ENCODE data around the gene SLC12A6. TPM values are rescaled to one million over a fixed set of nuclear protein-coding genes. Genes with fewer than 3 reads are reported as not detected.

The SLC12A6 gene
- total RNA-seq, 1 experiment from 2014 or later: 8.9 TPM

- Mint-ChIP-seq H3K27me3 (ENCODE audit: insufficient read depth, unreplicated experiment) (no peaks in the 10 kb centered on the region), H3K9me3 (ENCODE audit: unreplicated experiment) (no peaks in the 10 kb centered on the region), H3K27ac (ENCODE audit: unreplicated experiment) (no peak overlapping the region), H3K36me3 (ENCODE audit: insufficient read depth, unreplicated experiment) (no peaks in the 10 kb centered on the region), H3K4me1 (ENCODE audit: low read depth, unreplicated experiment) (no peaks in the 10 kb centered on the region), H3K4me3 (ENCODE audit: unreplicated experiment) (no peak overlapping the region)
- no TSS peak for BruUV-seq (replicated peaks)
- intact Hi-C loops (cut with micrococcal nuclease; ENCODE audit: unreplicated experiment): no loop called here
- Histone ChIP-seq H3K4me1 (no peaks in the 10 kb centered on the region), H3K27me3 (replicated peaks; ENCODE audit: control insufficient read depth, insufficient read depth, low read length) (no peaks in the 10 kb centered on the region), H3K36me3 (ENCODE audit: control insufficient read depth, insufficient read depth, low read length) (no peaks in the 10 kb centered on the region), H3K9me3 (no peaks in the 10 kb centered on the region), H3K4me3 (ENCODE audit: low read depth, low read length) (no peak overlapping the region)
- ChIA-PET POLR2A (no interaction called here), CTCF (interaction anchor here (0.6 kb wide), 1 partner anchor 175 kb away, joined by 3 read pairs; no protein-coding TSS in a partner anchor)
- DNase-seq: no peak
- TF ChIP-seq CTCF (IDR thresholded peaks at IDR 0.05; ENCODE audit: insufficient read depth in 1 of 2, low read depth in 1 of 2, low read length in 1 of 2, severe bottlenecking in 1 of 2, unreplicated experiment in 1 of 2): no peak
Observed at GRCh38 chr15:34292621-34293020, 45.0 kb downstream of the SLC12A6 start.

DNA sequence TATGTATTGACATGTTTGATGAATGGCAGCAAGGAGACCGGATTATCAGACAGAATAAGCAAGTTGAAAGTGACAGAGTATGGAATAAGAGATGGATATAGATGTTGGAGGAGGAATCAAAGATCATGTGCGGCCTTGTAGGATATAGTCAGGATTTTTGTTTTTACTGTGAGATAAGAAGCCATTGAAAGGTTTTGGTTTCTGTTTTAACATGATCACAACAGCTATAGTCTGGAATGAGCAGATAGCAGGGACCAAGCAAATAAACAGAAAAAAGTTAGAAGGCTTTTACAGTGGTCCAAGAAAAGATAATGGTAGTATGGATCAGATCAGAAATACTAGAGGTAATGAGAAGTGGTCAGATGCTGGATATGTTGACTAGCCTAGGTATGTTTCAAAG is 52.6 kb downstream of the SLC12A6 start:
- no peak overlapping the region for H3K4me3 ChIP-seq (ENCODE audit: low read depth, low read length)
- no peaks in the 10 kb centered on the region for H3K36me3 ChIP-seq (ENCODE audit: control insufficient read depth, insufficient read depth, low read length)
- no TSS peak for BruUV-seq (replicated peaks)
- no peaks in the 10 kb centered on the region for H3K27me3 Mint-ChIP-seq (ENCODE audit: insufficient read depth, unreplicated experiment)
- H3K4me3 Mint-ChIP-seq (ENCODE audit: unreplicated experiment): no peak overlapping the region
- no peaks in the 10 kb centered on the region for H3K27me3 ChIP-seq (replicated peaks; ENCODE audit: control insufficient read depth, insufficient read depth, low read length)
- no peaks in the 10 kb centered on the region for H3K36me3 Mint-ChIP-seq (ENCODE audit: insufficient read depth, unreplicated experiment)
- no peaks in the 10 kb centered on the region for H3K9me3 Mint-ChIP-seq (ENCODE audit: unreplicated experiment)
- peaks cover 7% of the 10 kb centered on the region for H3K4me1 Mint-ChIP-seq (ENCODE audit: low read depth, unreplicated experiment)
- ChIA-PET POLR2A (no interaction called here), CTCF (no interaction called here)
- no peak overlapping the region for H3K27ac Mint-ChIP-seq (ENCODE audit: unreplicated experiment)
- no peaks in the 10 kb centered on the region for H3K9me3 ChIP-seq
- H3K4me1 ChIP-seq: no peaks in the 10 kb centered on the region
- intact Hi-C loops (cut with micrococcal nuclease; ENCODE audit: unreplicated experiment): no loop called here
- no peak for TF ChIP-seq CTCF (IDR thresholded peaks at IDR 0.05; ENCODE audit: insufficient read depth in 1 of 2, low read depth in 1 of 2, low read length in 1 of 2, severe bottlenecking in 1 of 2, unreplicated experiment in 1 of 2)
- DNase-seq: no peak

- ChIA-PET POLR2A (no interaction called here), CTCF (no interaction called here)
- H3K27ac Mint-ChIP-seq (ENCODE audit: unreplicated experiment): no peak overlapping the region
- H3K4me1 Mint-ChIP-seq (ENCODE audit: low read depth, unreplicated experiment): peaks cover 7% of the 10 kb centered on the region
- Histone ChIP-seq H3K4me1 (no peaks in the 10 kb centered on the region), H3K27me3 (replicated peaks; ENCODE audit: control insufficient read depth, insufficient read depth, low read length) (no peaks in the 10 kb centered on the region), H3K4me3 (ENCODE audit: low read depth, low read length) (no peak overlapping the region), H3K9me3 (no peaks in the 10 kb centered on the region), H3K36me3 (ENCODE audit: control insufficient read depth, insufficient read depth, low read length) (no peaks in the 10 kb centered on the region)
- H3K4me3 Mint-ChIP-seq (ENCODE audit: unreplicated experiment): no peak overlapping the region
- no peak for DNase-seq
- TF ChIP-seq CTCF (IDR thresholded peaks at IDR 0.05; ENCODE audit: insufficient read depth in 1 of 2, low read depth in 1 of 2, low read length in 1 of 2, severe bottlenecking in 1 of 2, unreplicated experiment in 1 of 2): no peak
- intact Hi-C loops (cut with micrococcal nuclease; ENCODE audit: unreplicated experiment): no loop called here
- BruUV-seq (replicated peaks): no TSS peak
- no peaks in the 10 kb centered on the region for H3K27me3 Mint-ChIP-seq (ENCODE audit: insufficient read depth, unreplicated experiment)
- H3K9me3 Mint-ChIP-seq (ENCODE audit: unreplicated experiment): no peaks in the 10 kb centered on the region
- no peaks in the 10 kb centered on the region for H3K36me3 Mint-ChIP-seq (ENCODE audit: insufficient read depth, unreplicated experiment)
Observed at GRCh38 chr15:34282384-34282783, 55.2 kb downstream of the SLC12A6 start.

Data from Caco-2 (cell line).